OCI-LY7 (cell line): Measurements from ENCODE around the gene ORMDL2. TPM values are rescaled to one million over a fixed set of nuclear protein-coding genes. Genes with fewer than 3 reads are reported as not detected.

Experiments used
- BruUV-seq: library from RNA; stranded (reverse); fragments of 400-500 nt; replicated peaks from 2 replicates; lab custom pipeline; 2021; lab: Mats Ljungman, UMichigan
- CTCF ChIA-PET: fragments of 300-600 bp; sonication (Branson Sonifier 250); formaldehyde crosslinking; loops from one replicate; lab custom pipeline; 2022; ENCODE audit warnings: antibody characterized with exemption; ENCODE audit not compliant: unreplicated experiment; lab: Charles Lee
- POLR2A ChIA-PET: fragments of 300-600 bp; sonication (Branson Sonifier 250); formaldehyde crosslinking; loops from one replicate; lab custom pipeline; 2022; ENCODE audit warnings: antibody characterized with exemption; lab: Charles Lee
- DNase-seq: peaks from one replicate; pipeline ENCODE4 v3.0.0-alpha.2; 2015; ENCODE audit warnings: low spot score
- H2AFZ ChIP-seq: fragments of 200-600 bp; sonication (generic), shearing (Covaris generic); 2 replicates; pipeline ENCODE4 v1.6.1; 2014; ENCODE audit warnings: mild to moderate bottlenecking, antibody characterized with exemption, low read length, moderate library complexity
- H3K27ac ChIP-seq: fragments of 200-600 bp; sonication (generic); 2 replicates; pipeline ENCODE4 v1.5.1; 2014; ENCODE audit warnings: mixed run types, low read depth, mild to moderate bottlenecking, moderate library complexity, low read length, inconsistent platforms; ENCODE audit not compliant: poor library complexity, severe bottlenecking
- H3K36me3 ChIP-seq: fragments of 200-600 bp; sonication (generic); 2 replicates; pipeline ENCODE4 v1.6.1; 2014; ENCODE audit warnings: mild to moderate bottlenecking, antibody characterized with exemption, low read length, moderate library complexity, mixed read lengths; ENCODE audit not compliant: insufficient read depth
- H3K4me1 ChIP-seq: fragments of 200-600 bp; sonication (generic); 2 replicates; pipeline ENCODE4 v1.5.1; 2014; ENCODE audit warnings: mild to moderate bottlenecking, low read length; ENCODE audit not compliant: insufficient read depth, poor library complexity, severe bottlenecking
- H3K4me2 ChIP-seq: fragments of 200-600 bp; sonication (generic); 2 replicates; pipeline ENCODE4 v1.6.1; 2014; ENCODE audit warnings: mild to moderate bottlenecking, low read length
- H3K4me3 ChIP-seq: fragments of 200-600 bp; sonication (generic); 2 replicates; pipeline ENCODE4 v1.5.1; 2014; ENCODE audit warnings: mild to moderate bottlenecking, low read depth, low read length; ENCODE audit not compliant: poor library complexity, severe bottlenecking
- H3K79me2 ChIP-seq: fragments of 200-600 bp; sonication (generic); 2 replicates; pipeline ENCODE4 v1.6.1; 2016; ENCODE audit warnings: low read depth, mild to moderate bottlenecking, low read length, moderate library complexity, mixed read lengths; ENCODE audit not compliant: insufficient read depth
- H3K9me2 ChIP-seq: fragments of 200-600 bp; sonication (generic); 2 replicates; pipeline ENCODE4 v1.6.1; 2016; ENCODE audit warnings: mild to moderate bottlenecking, low read length, mixed read lengths; ENCODE audit not compliant: insufficient read depth
- H3K9me3 ChIP-seq: fragments of 200-600 bp; sonication (generic); 2 replicates; pipeline ENCODE4 v1.6.1; 2014; ENCODE audit warnings: mild to moderate bottlenecking, mixed run types, low read length, mixed read lengths
- H4K20me1 ChIP-seq: fragments of 200-600 bp; sonication (generic); 2 replicates; pipeline ENCODE4 v1.6.1; 2014; ENCODE audit warnings: mild to moderate bottlenecking, antibody characterized with exemption, low read length, moderate library complexity, mixed read lengths; ENCODE audit not compliant: insufficient read depth
- EZH2phosphoT487 ChIP-seq: fragments of 200-600 bp; sonication (generic); IDR thresholded peaks from 2 replicates; pipeline ENCODE4 v1.6.1; 2018; ENCODE audit warnings: low read depth, borderline replicate concordance, mild to moderate bottlenecking, mixed run types, antibody characterized with exemption, low read length, moderate library complexity, mixed read lengths
- intact Hi-C: fragments of 100-400 bp; cut with micrococcal nuclease; formaldehyde crosslinking; loops from one replicate; pipeline ENCODE4 v1.10.0; 2022; ENCODE audit not compliant: unreplicated experiment
- total RNA-seq, 2 experiments: library from RNA; depleted of rRNA in 1 of 2; stranded (reverse); fragments of >200 nt in 1 of 2; shearing (Covaris generic) in 1 of 2; gene quantifications; 2 replicates each; pipeline ENCODE4 v1.2.3, GENCODE V29; 2014 to 2022
- TF ChIP-seq, protein P1 (sequence below): fragments of 200-600 bp; sonication (generic); conservative IDR thresholded peaks from 2 replicates; pipeline ENCODE4 v1.5.1; 2014; ENCODE audit warnings: mild to moderate bottlenecking, antibody characterized with exemption, low read length, moderate library complexity, mixed read lengths

ORMDL2 gene
- total RNA-seq, 2 experiments from 2014 or later = 20.0 to 27.1 TPM

- H2AFZ ChIP-seq = no peak overlapping the region
- BruUV-seq = no TSS peak
- H3K9me3 ChIP-seq = no peaks in the 10 kb centered on the region
- peaks cover 85% of the 10 kb centered on the region for H3K79me2 ChIP-seq
- H3K4me1 ChIP-seq = peaks cover 32% of the 10 kb centered on the region
- no peaks in the 10 kb centered on the region for H3K9me2 ChIP-seq
- H4K20me1 ChIP-seq = peaks cover 30% of the 10 kb centered on the region
- H3K27ac ChIP-seq = no peak overlapping the region
- intact Hi-C loops = loop anchor here (5.0 kb wide), 1 partner anchor 227 kb away; the partner anchor contains the start of gene RPS26
- peak overlapping the region; percentile 97 for H3K4me3 ChIP-seq
- TF ChIP-seq EZH2phosphoT487 = no peak
- peaks cover 76% of the 10 kb centered on the region for H3K36me3 ChIP-seq
- no peak for DNase-seq
- peak overlapping the region; percentile 98 for H3K4me2 ChIP-seq
- ChIA-PET POLR2A (interaction anchor here (1.0 to 2.8 kb wide), 2 partner anchors 44 to 229 kb away, joined by 3 to 7 read pairs; no protein-coding TSS in a partner anchor), CTCF (no interaction called here)
Measured at GRCh38 chr12:55815473-55815872, 2.4 kb upstream of the ORMDL2 start.

DNA sequence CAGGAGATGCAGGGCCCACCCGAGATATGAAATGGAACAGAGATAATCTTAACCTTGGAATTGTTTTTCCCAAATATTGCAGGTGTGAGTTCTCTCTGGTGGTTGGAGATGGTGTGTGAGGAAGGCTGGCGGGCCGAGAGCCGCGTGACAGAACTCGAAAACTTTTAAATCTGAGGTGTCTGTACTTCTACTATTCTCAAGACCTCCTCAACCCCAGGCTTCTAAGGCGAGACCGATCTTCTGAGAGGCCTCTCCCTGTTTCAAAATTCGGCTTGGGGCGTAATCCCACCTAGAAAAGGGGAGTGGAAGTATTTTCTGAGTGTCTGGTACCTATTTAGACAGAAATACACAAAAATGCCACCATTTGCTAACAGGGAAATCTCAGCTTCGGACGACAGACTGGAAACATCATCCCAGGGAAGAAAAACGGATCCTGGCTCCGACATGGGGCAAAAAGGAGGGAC is 928 bp upstream of the ORMDL2 start:
- Histone ChIP-seq H4K20me1 (peaks cover 23% of the 10 kb centered on the region), H3K4me1 (peaks cover 32% of the 10 kb centered on the region), H3K4me3 (peak overlapping the region; percentile 97), H3K79me2 (peaks cover 71% of the 10 kb centered on the region), H3K9me2 (no peaks in the 10 kb centered on the region), H3K36me3 (peaks cover 79% of the 10 kb centered on the region), H3K27ac (peak overlapping the region; percentile 55), H2AFZ (peak overlapping the region; percentile 67; the same call in 1 of the 2 replicates), H3K9me3 (no peaks in the 10 kb centered on the region), H3K4me2 (peak overlapping the region; percentile 98)
- CTCF ChIA-PET = no interaction called here
- intact Hi-C loops = loop anchor here (2.0 to 5.0 kb wide), 2 partner anchors 78 to 225 kb away; partner anchors contain the start of gene RPS26
- POLR2A ChIA-PET = interaction anchor here (0.6 to 4.8 kb wide), 26 partner anchors 8 to 301 kb away, joined by 3 to 41 read pairs (median 6); partner anchors contain the start of genes DNAJC14, PYM1 and ZC3H10
- DNase-seq = peak; percentile 24
- TF ChIP-seq, protein P1, sequence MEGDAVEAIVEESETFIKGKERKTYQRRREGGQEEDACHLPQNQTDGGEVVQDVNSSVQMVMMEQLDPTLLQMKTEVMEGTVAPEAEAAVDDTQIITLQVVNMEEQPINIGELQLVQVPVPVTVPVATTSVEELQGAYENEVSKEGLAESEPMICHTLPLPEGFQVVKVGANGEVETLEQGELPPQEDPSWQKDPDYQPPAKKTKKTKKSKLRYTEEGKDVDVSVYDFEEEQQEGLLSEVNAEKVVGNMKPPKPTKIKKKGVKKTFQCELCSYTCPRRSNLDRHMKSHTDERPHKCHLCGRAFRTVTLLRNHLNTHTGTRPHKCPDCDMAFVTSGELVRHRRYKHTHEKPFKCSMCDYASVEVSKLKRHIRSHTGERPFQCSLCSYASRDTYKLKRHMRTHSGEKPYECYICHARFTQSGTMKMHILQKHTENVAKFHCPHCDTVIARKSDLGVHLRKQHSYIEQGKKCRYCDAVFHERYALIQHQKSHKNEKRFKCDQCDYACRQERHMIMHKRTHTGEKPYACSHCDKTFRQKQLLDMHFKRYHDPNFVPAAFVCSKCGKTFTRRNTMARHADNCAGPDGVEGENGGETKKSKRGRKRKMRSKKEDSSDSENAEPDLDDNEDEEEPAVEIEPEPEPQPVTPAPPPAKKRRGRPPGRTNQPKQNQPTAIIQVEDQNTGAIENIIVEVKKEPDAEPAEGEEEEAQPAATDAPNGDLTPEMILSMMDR = no peak
- no peak for TF ChIP-seq EZH2phosphoT487
- BruUV-seq = TSS peak; percentile 80

GRCh38 chr12:55818140-55818728 is 393 bp downstream of the ORMDL2 start:
- CTCF ChIA-PET = interaction anchor here (0.6 to 1.7 kb wide), 6 partner anchors 12 to 118 kb away, joined by 3 to 7 read pairs (median 4); partner anchors contain the start of gene DNAJC14

More at GRCh38 chr12:55818140-55818728, 393 bp downstream of the ORMDL2 start:
- TSS peak; percentile 58 for BruUV-seq
- intact Hi-C loops = loop anchor here (2.0 to 5.0 kb wide), 2 partner anchors 155 to 224 kb away; partner anchors contain the start of gene RPS26
- TF ChIP-seq, protein P1 = no peak
- no peak for TF ChIP-seq EZH2phosphoT487
- H3K36me3 ChIP-seq = peaks cover 79% of the 10 kb centered on the region
- no peak for DNase-seq
- peaks cover 21% of the 10 kb centered on the region for H4K20me1 ChIP-seq
- H2AFZ ChIP-seq = peak overlapping the region; percentile 73; the same call in 1 of the 2 replicates
- no peaks in the 10 kb centered on the region for H3K9me3 ChIP-seq
- H3K4me1 ChIP-seq = peaks cover 32% of the 10 kb centered on the region
- H3K9me2 ChIP-seq = no peaks in the 10 kb centered on the region
- peak overlapping the region; percentile 97 for H3K4me3 ChIP-seq
- peak overlapping the region; percentile 53 for H3K27ac ChIP-seq
- POLR2A ChIA-PET = interaction anchor here (0.6 to 4.8 kb wide), 32 partner anchors 8 to 542 kb away, joined by 3 to 41 read pairs (median 5); partner anchors contain the start of genes BLOC1S1, DNAJC14, PYM1 and RAB5B
- peaks cover 58% of the 10 kb centered on the region for H3K79me2 ChIP-seq
- peak overlapping the region; percentile 99 for H3K4me2 ChIP-seq
